ENCODE measurements around the gene NEBL.
A peak's percentile ranks its signal among the peaks of the same experiment; 100 is the strongest.

NEBL gene

GRCh38 chr10:20883552-20883951, 13.6 kb downstream of the NEBL start:
- Histone ChIP-seq H2AK5ac (ENCODE audit: low read length, severe bottlenecking) (no peak overlapping the region), H4K8ac (ENCODE audit: low read length) (no peak overlapping the region), H3K4ac (ENCODE audit: low read depth in 1 of 2, low read length in 2 of 2) (no peak overlapping the region), H3K4me3 (ENCODE audit: insufficient read depth in 1 of 2, low read depth in 1 of 2, low read length in 2 of 2) (no peak overlapping the region), H3K27ac (ENCODE audit: low read length, poor library complexity, severe bottlenecking) (no peak overlapping the region), H2BK12ac (ENCODE audit: low read length in 2 of 2) (no peak overlapping the region), H2AFZ (ENCODE audit: low read depth, low read length) (no peak overlapping the region), H3K18ac (ENCODE audit: low read depth in 1 of 2, low read length in 2 of 2) (no peak overlapping the region), H3K4me2 (ENCODE audit: low read length, poor library complexity, severe bottlenecking) (no peak overlapping the region), H3K36me3 (ENCODE audit: control insufficient read depth in 1 of 2, insufficient read depth in 2 of 2, low read depth in 1 of 2, low read length in 2 of 2) (no peaks in the 10 kb centered on the region), H3K79me1 (replicated peaks; ENCODE audit: low read length, poor library complexity, severe bottlenecking) (no peaks in the 10 kb centered on the region), H2BK120ac (ENCODE audit: low read depth, low read length) (no peak overlapping the region), H3K4me1 (ENCODE audit: control insufficient read depth, insufficient read depth, low read depth, low read length) (no peaks in the 10 kb centered on the region), H3K9me3 (ENCODE audit: control insufficient read depth, low read length) (no peaks in the 10 kb centered on the region), H3K27me3 (ENCODE audit: control insufficient read depth in 1 of 2, insufficient read depth in 1 of 2, low read length in 2 of 2) (peaks cover 0 to 3% of the 10 kb centered on the region in 2 experiments), H4K91ac (ENCODE audit: low read length) (no peak overlapping the region), H2BK15ac (ENCODE audit: low read depth, poor library complexity, severe bottlenecking) (no peak overlapping the region), H3K9ac (ENCODE audit: low read length) (no peak overlapping the region), H3K23ac (ENCODE audit: low read length in 2 of 2) (no peak overlapping the region), H2BK5ac (ENCODE audit: low read depth, low read length, poor library complexity, severe bottlenecking) (no peak overlapping the region), H3K14ac (ENCODE audit: low read length in 2 of 2) (no peak overlapping the region)
- WGBS = no CpG with 5 or more reads among the region's 2 CpGs
- DNase-seq = no peak

GRCh38 chr10:20882091-20882490, 15.0 kb downstream of the NEBL start:
- Histone ChIP-seq H3K9me3 (ENCODE audit: control insufficient read depth, low read length) (no peaks in the 10 kb centered on the region), H3K23ac (ENCODE audit: low read length in 2 of 2) (no peak overlapping the region), H4K8ac (ENCODE audit: low read length) (no peak overlapping the region), H3K18ac (ENCODE audit: low read depth in 1 of 2, low read length in 2 of 2) (no peak overlapping the region), H2BK5ac (ENCODE audit: low read depth, low read length, poor library complexity, severe bottlenecking) (no peak overlapping the region), H4K91ac (ENCODE audit: low read length) (no peak overlapping the region), H2AFZ (ENCODE audit: low read depth, low read length) (no peak overlapping the region), H3K27me3 (ENCODE audit: control insufficient read depth in 1 of 2, insufficient read depth in 1 of 2, low read length in 2 of 2) (no peaks in the 10 kb centered on the region), H3K27ac (ENCODE audit: low read length, poor library complexity, severe bottlenecking) (no peak overlapping the region), H2BK120ac (ENCODE audit: low read depth, low read length) (no peak overlapping the region), H3K4ac (ENCODE audit: low read depth in 1 of 2, low read length in 2 of 2) (no peak overlapping the region), H2BK12ac (ENCODE audit: low read length in 2 of 2) (no peak overlapping the region), H3K36me3 (ENCODE audit: control insufficient read depth in 1 of 2, insufficient read depth in 2 of 2, low read depth in 1 of 2, low read length in 2 of 2) (no peaks in the 10 kb centered on the region), H2AK5ac (ENCODE audit: low read length, severe bottlenecking) (no peak overlapping the region), H3K9ac (ENCODE audit: low read length) (no peak overlapping the region), H3K14ac (ENCODE audit: low read length in 2 of 2) (no peak overlapping the region), H2BK15ac (ENCODE audit: low read depth, poor library complexity, severe bottlenecking) (no peak overlapping the region), H3K79me1 (replicated peaks; ENCODE audit: low read length, poor library complexity, severe bottlenecking) (no peaks in the 10 kb centered on the region), H3K4me3 (ENCODE audit: insufficient read depth in 1 of 2, low read depth in 1 of 2, low read length in 2 of 2) (no peak overlapping the region), H3K4me2 (ENCODE audit: low read length, poor library complexity, severe bottlenecking) (no peak overlapping the region), H3K4me1 (ENCODE audit: control insufficient read depth, insufficient read depth, low read depth, low read length) (no peaks in the 10 kb centered on the region)
- DNase-seq = no peak
- WGBS = 69% methylated on average over 2 of the region's 2 CpGs

GRCh38 chr10:20879136-20879535, 18.0 kb downstream of the NEBL start:
- H3K9me3 ChIP-seq (ENCODE audit: control insufficient read depth, low read length) = no peaks in the 10 kb centered on the region
- H3K9ac ChIP-seq (ENCODE audit: low read length) = no peak overlapping the region
- no peak overlapping the region for H3K27ac ChIP-seq (ENCODE audit: low read length, poor library complexity, severe bottlenecking)
- no CpG with 5 or more reads among the region's 2 CpGs for WGBS
- H3K18ac ChIP-seq (ENCODE audit: low read depth in 1 of 2, low read length in 2 of 2) = no peak overlapping the region
- no peak overlapping the region for H3K14ac ChIP-seq (ENCODE audit: low read length in 2 of 2)
- no peak overlapping the region for H2BK15ac ChIP-seq (ENCODE audit: low read depth, poor library complexity, severe bottlenecking)
- DNase-seq = no peak
- no peaks in the 10 kb centered on the region for H3K79me1 ChIP-seq (replicated peaks; ENCODE audit: low read length, poor library complexity, severe bottlenecking)
- H3K4me2 ChIP-seq (ENCODE audit: low read length, poor library complexity, severe bottlenecking) = no peak overlapping the region
- no peak overlapping the region for H3K4ac ChIP-seq (ENCODE audit: low read depth in 1 of 2, low read length in 2 of 2)
- H3K27me3 ChIP-seq (ENCODE audit: control insufficient read depth in 1 of 2, insufficient read depth in 1 of 2, low read length in 2 of 2) = no peaks in the 10 kb centered on the region
- no peak overlapping the region for H3K4me3 ChIP-seq (ENCODE audit: insufficient read depth in 1 of 2, low read depth in 1 of 2, low read length in 2 of 2)
- no peak overlapping the region for H4K8ac ChIP-seq (ENCODE audit: low read length)
- H3K4me1 ChIP-seq (ENCODE audit: control insufficient read depth, insufficient read depth, low read depth, low read length) = no peaks in the 10 kb centered on the region
- no peak overlapping the region for H2BK12ac ChIP-seq (ENCODE audit: low read length in 2 of 2)
- H3K36me3 ChIP-seq (ENCODE audit: control insufficient read depth in 1 of 2, insufficient read depth in 2 of 2, low read depth in 1 of 2, low read length in 2 of 2) = no peaks in the 10 kb centered on the region
- no peak overlapping the region for H2BK5ac ChIP-seq (ENCODE audit: low read depth, low read length, poor library complexity, severe bottlenecking)
- H2BK120ac ChIP-seq (ENCODE audit: low read depth, low read length) = no peak overlapping the region
- H2AK5ac ChIP-seq (ENCODE audit: low read length, severe bottlenecking) = no peak overlapping the region
- H3K23ac ChIP-seq (ENCODE audit: low read length in 2 of 2) = no peak overlapping the region
- no peak overlapping the region for H2AFZ ChIP-seq (ENCODE audit: low read depth, low read length)
- no peak overlapping the region for H4K91ac ChIP-seq (ENCODE audit: low read length)

- Histone ChIP-seq H2BK15ac (ENCODE audit: low read depth, poor library complexity, severe bottlenecking) (no peak overlapping the region), H3K23ac (ENCODE audit: low read length in 2 of 2) (no peak overlapping the region), H2BK120ac (ENCODE audit: low read depth, low read length) (no peak overlapping the region), H4K8ac (ENCODE audit: low read length) (no peak overlapping the region), H3K14ac (ENCODE audit: low read length in 2 of 2) (no peak overlapping the region), H3K9me3 (ENCODE audit: control insufficient read depth, low read length) (no peaks in the 10 kb centered on the region), H3K18ac (ENCODE audit: low read depth in 1 of 2, low read length in 2 of 2) (no peak overlapping the region), H3K4me3 (ENCODE audit: insufficient read depth in 1 of 2, low read depth in 1 of 2, low read length in 2 of 2) (no peak overlapping the region), H2BK12ac (ENCODE audit: low read length in 2 of 2) (no peak overlapping the region), H2AK5ac (ENCODE audit: low read length, severe bottlenecking) (no peak overlapping the region), H4K91ac (ENCODE audit: low read length) (no peak overlapping the region), H3K79me1 (replicated peaks; ENCODE audit: low read length, poor library complexity, severe bottlenecking) (no peaks in the 10 kb centered on the region), H3K27ac (ENCODE audit: low read length, poor library complexity, severe bottlenecking) (no peak overlapping the region), H3K27me3 (ENCODE audit: control insufficient read depth in 1 of 2, insufficient read depth in 1 of 2, low read length in 2 of 2) (no peaks in the 10 kb centered on the region), H2AFZ (ENCODE audit: low read depth, low read length) (no peak overlapping the region), H2BK5ac (ENCODE audit: low read depth, low read length, poor library complexity, severe bottlenecking) (no peak overlapping the region), H3K9ac (ENCODE audit: low read length) (no peak overlapping the region), H3K36me3 (ENCODE audit: control insufficient read depth in 1 of 2, insufficient read depth in 2 of 2, low read depth in 1 of 2, low read length in 2 of 2) (no peaks in the 10 kb centered on the region), H3K4me1 (ENCODE audit: control insufficient read depth, insufficient read depth, low read depth, low read length) (no peaks in the 10 kb centered on the region), H3K4me2 (ENCODE audit: low read length, poor library complexity, severe bottlenecking) (no peak overlapping the region), H3K4ac (ENCODE audit: low read depth in 1 of 2, low read length in 2 of 2) (no peak overlapping the region)
- 87% methylated on average over 4 of the region's 7 CpGs for WGBS
- peak; percentile 23 for DNase-seq
Measured at GRCh38 chr10:20877986-20878983, 18.8 kb downstream of the NEBL start.

Measured in mesenchymal stem cell (in vitro differentiated cells and primary cell).